Ureter (tissue), 1 donor: ENCODE measurements around the gene BAG5. TPM values are rescaled to one million over a fixed set of nuclear protein-coding genes. Genes with fewer than 3 reads are reported as not detected.

ENCODE experiments used
- DNase-seq: peaks from one replicate; pipeline ENCODE4 v3.0.0-alpha.2; 2020; ENCODE audit warnings: low spot score
- total RNA-seq: library from RNA; stranded (reverse); gene quantifications from one replicate; pipeline ENCODE4 v1.2.4, GENCODE V29; 2023
- donor health status: DM: yes; HTN: yes; CAD: no.

The BAG5 gene
- total RNA-seq, 1 donor from 2014 or later = 36.8 TPM

DNA sequence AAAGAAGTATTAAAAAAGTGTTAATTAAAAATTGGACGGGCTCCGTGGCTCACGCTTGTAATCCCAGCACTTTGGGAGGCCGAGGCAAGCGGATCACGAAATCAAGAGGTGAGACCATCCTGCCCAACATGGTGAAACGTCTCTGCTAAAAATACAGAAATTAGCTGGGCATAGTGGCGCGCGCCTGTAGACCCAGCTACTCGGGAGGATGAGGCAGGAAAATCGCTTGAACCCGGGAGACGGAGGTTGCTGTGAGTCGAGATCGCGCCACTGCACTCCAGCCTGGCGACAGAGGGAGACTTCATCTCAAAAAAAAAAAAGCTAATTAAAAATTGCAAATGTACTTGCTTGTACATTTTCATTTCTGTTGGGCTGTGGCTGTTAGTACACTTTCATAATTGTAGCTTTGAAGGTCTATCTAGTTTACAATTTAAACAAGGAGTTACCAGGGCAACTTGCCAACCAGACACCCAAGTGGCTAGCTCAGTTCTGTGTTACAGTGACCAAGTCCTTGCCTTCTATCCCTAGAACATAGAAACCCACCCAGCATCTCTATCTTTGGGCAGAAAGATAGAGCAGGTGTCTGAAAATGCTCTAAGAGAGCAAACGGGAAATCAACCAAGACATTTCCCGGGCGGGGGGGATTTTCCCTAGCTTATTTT is 1.5 kb upstream of the BAG5 start:
- no peak for DNase-seq

DNA sequence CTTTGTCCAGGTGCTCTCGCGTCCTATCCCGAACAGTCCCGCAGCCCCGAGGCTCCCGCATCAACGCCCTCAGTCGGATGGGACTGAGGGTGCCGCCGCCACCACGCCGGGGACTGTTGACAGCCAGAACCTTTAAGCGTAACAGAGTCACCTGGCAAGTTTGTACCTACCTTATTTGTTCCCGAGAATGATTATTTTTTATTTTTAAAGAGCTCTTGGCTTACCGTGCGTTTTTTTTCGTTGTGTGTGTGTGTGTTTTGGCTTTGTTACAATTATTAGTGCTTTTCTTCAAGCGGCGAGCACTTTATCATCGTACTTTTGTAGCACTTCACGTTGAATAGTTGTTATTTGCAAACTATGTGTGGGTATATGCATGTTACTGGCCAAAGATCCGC is 766 bp upstream of the BAG5 start:
- no peak for DNase-seq

DNA sequence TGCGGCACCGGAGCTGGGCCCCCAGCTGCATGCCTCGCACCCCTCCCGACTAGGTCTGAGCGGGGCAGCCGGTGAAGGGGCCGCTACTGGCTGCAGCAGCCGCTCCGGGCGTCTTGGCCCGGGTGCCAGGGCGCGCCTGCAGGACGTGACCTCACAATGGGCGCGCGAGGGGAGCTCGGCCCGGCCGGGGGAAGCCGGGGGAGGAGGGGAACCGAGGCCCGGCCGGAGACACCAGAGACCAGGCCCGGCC is 353 bp downstream of the BAG5 start:
- DNase-seq = no peak

DNA sequence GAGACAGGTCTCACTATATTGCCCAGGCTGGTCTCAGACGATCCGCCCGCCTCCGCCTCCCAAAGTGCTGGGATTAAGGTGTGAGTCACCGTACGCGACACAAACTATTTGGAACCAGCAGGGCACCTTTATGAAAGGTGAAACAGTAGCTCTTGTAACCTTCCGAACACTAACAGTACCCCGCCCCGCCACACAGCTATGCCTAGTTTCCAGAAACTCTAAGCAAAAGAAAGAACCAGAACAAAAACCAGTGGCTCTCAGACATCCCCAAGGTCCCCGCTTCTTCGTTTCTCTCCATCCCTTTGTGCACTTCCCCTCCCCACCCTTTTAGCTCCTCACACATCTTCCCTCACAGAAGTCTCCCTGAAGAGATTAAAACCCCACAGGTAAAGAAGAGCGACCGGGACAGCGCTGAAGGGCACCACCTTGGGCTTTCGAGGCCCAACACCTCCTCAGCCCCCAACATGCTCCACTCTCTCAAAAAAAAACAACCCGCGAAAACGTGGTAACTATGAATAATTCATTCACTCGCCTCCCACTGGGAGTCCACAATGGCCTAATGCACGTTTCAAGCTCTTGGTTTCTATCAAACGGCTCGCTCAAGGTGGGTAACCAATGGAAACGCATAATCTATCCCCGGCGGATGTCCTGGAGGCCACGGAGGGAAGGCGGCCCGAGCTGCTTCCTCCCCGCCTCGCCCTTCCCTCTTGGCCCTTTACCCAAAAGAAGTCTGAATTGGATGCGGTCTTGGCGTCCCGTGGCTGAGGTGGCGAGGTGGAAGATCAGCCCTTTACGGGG is 877 bp downstream of the BAG5 start:
- no peak for DNase-seq

DNA sequence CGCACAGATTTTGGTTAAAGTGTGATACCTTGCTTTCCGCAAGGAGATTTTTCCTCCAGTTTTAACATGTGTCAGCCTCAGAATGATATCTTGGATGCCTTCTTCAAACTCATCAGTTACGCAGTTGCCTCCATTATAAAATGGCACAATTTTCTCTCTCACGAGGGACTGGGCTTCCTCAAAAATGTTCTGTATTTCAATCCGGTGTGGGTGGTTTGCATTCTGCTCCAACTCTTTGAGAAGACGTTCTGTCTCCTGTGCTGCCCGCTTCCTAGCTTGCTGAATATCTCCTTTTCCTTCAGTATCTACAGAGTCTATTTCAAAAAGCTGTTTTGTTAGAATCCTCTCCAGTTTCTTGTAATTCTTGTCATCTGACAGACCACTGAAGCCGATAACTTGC is 1.8 kb downstream of the BAG5 start:
- no peak for DNase-seq

DNA sequence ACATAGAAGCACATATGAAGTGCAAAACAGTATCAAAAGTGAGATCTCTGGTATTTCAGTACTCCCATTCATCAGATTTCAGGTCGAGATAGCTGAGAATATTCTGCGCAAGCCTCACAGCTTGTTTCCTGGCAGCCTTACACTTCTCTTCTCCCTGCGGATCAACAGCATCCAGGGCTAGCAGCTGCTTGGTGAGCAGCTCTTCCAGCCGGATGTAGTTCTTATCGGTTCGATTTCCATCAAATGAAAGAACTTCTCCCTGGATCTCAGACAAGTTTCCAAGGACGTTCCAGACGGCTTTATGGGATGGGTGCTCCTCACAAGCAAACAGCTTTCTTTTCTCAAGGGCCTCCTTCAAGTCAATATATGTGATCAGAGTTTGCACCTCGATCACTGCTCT is 2.7 kb downstream of the BAG5 start:
- no peak for DNase-seq

DNA sequence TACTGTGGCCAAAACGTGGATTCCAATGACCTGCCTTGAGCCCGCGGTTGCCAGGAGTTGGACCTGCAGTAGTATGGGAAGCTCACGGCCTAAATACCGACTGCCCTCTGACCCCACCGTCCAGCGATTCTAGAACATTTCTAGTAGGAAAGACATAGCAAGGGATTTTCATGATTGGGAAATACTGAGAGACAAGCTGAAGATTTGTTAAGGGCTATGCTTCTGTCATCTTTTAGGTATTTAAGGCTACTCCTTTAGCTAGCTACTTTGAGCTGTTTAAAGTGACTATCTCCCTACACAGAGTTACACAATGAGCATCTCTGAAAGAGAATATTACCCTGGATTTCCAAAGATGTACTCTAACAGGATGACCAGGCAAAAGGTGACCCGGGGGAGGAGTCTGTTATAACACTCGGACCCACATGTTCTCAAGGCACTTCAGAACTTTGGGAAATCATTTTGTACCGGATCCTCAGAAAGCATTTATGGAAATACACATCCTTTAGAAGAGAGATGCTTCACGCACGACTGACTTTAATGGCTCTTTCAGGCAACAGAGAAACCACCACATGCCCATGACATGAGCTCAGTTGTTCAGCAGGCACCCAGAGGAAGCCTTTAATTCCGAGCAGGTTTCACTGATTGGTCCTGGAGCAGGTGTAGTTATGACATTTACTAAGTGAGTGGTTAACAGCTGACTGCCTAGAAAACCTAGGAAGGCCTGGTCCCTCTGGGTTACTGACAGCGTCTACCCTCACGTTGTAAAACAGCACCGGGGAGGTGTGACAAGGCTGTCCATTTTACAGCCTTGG is 4.2 kb downstream of the BAG5 start:
- DNase-seq = no peak

DNA sequence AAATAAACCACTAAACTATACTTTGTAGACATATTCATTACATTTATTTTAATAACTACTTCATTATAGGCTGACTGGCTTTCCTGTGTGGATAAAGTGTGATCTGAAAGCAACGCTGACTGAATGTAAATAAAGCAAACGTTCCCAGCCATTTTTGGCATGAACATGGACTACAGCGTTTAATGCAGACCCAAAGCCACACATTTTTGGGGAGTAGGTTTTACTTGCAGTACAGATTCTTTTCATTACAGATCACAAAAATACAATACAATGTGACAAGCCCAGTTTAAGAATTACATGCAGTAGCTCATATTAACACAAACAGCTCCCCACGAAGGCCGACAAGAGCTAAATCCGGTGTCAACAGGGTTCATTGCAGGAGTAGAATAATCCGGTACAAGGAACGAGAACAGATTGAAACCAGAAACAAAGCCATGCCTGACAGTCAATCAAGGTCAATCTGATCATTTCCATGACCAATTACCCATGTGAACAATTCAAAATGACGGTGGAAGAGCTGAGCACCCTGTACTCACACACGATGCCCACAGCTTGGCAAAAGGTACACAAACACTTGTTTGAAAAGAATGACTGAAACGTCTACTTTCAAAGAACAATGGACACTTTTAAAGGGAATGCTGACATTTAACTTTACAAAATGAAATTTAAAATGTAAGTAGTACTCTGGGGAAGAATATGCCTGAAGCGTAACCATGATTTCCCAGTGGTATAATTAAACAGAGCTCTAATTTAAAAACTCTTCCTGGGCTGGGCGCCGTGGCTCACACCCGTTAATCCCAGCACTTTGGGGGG is 5.3 kb downstream of the BAG5 start:
- DNase-seq = no peak

DNA sequence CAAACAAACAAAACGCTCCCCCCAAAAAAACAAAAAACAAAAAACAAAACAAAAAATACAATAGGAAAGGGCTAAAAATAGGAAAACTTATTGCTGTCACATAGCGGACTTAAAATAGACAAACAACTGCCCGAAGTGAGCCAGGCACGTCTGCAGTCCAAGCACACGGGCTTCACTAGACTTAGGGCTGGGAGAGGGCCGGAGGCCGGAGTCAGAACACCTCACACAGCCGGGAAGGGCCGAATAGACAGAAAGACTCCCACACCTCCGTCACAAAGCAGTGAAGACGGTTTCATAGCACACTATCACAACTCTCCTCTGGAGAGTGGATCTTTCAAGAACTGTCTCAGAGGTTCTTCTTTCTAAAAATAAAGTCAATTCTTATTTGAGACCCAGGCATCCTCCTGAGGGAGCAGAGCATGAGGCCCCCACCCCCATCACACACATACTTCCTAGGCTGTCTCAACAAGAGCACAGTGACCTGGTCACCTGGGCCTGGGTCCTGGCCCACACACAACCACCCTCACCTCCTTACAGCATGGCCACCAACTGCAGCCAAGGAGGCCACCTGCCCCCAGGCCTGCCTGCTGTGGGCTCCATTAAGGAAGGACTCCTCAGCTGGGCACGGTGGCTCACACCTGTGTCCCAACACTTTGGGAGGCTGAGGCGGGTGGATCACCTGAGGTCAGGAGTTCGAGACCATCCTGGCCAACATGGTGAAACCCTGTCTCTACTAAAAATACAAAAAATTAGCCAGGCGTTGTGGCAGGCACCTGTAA is 6.7 kb downstream of the BAG5 start:
- no peak for DNase-seq

DNA sequence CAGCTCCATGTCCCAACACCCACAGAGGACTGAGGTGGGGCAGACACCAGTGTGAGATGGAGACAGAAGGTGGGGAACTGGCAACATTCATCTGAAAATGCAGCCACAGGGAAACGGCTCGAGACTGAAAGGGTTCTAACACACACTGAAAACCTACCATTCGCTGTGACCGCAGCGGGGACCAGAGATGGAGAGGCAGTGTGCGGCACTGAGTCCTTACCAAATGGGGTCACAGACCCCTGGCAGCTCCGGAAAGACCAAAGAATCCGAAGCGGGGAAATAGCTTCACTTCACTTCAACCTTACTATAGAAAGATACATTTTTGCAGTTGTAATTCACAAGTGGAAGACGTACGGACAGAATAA is 9.6 kb downstream of the BAG5 start:
- DNase-seq = peak; percentile 40

DNA sequence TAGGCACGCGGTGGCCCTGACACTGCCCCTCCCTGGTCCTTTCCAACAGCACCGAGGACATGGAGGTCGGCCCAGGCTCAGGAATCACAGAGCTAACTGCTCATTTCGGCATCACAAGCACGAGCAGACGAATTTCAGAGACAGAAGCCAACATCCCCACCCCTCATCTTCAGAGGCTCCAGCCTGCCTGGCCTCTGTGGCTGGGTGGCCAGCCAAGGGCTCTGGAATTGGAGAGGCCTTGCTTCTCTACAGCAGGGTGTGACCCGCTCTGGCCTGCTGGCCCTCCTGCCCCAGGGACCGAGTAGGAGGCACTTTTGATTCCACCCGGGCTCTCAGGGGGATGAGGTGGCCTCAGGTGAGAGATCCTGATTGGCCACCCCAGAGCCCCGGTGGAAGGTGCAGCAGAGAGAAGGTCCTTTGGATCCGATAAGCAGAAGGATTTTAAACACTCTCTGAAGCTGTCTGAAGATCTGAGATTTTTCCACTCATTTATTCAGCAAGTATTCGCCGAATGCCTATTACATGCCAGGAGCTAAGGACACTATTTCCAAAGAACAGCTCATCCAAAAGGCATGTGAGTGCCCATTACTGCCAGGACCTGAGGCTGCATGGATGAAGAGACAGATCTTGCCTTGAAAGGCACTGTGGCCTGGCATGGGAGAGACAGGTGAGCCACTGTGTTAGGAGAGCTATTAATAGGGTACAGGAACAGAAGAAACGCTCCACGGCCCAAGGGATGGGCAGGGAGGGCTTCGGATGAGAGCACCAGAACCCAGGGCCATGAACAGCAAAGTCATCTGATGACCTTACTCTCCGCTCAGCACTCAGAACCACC is 10.2 kb downstream of the BAG5 start:
- DNase-seq = peak; percentile 55

DNA sequence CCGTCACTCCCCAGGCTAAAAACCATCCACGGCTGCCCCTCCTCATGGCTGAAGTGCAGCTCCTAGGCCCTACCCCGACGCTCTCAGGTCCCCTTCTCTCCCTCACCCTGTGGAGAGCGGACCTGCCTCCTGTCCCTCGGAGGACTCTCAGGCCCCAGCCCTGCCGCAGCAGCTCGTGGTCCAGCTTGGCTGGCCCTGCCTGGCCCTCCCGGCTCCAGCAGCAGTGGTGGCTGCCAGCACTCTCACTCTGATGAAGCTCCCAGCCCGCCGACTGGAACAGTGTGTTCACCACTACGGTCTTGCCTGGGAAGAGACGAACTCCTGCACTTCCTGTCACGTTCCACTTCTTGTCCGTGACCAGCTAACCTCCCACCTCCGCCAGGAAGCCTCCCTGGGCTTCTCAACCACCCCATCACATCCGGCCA is 11.1 kb downstream of the BAG5 start:
- peak; percentile 46 for DNase-seq

DNA sequence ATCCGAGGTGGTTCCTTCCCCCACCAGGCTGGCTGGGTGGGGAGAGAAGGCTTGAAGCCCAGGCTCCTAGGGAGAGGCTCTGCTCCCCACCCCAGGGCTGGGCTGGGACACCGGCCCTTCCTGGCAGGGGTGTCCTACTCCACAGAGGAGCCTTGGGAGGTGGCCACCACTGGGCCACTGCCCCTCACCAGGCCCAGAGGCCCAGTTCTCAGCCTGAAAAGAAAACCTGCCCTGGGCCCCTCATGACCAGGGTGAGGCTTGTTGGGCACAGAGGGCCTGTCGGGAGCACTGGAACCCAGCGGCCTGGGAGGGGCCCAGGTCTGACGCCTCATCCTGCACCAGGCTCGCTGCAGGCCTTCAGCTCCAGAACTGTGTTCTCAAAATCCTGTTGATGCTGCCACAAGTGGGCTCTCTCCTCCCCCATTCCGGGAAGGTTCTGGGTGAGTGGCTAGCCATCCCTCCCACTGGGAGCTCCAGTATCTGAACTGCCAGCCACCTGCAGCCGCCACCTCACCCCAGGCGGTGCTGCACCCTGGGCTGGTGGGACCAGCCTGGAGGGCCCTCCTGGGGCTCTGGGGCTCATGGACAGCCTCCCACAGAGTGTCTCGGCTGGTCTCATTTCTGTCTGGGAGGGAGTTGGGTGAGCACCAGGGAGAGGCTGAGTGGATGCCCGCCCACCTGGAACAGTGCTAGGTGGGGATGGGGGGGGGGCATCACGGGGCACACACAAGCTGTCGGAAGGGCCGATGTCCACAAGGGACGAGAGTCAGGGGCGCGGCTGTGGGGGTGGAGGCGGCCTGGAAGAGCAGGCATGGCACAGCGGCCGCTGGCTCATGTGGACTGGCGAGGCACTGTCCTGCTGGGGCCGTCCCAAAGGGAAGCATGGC is 11.8 kb downstream of the BAG5 start:
- DNase-seq = peak; percentile 44

DNA sequence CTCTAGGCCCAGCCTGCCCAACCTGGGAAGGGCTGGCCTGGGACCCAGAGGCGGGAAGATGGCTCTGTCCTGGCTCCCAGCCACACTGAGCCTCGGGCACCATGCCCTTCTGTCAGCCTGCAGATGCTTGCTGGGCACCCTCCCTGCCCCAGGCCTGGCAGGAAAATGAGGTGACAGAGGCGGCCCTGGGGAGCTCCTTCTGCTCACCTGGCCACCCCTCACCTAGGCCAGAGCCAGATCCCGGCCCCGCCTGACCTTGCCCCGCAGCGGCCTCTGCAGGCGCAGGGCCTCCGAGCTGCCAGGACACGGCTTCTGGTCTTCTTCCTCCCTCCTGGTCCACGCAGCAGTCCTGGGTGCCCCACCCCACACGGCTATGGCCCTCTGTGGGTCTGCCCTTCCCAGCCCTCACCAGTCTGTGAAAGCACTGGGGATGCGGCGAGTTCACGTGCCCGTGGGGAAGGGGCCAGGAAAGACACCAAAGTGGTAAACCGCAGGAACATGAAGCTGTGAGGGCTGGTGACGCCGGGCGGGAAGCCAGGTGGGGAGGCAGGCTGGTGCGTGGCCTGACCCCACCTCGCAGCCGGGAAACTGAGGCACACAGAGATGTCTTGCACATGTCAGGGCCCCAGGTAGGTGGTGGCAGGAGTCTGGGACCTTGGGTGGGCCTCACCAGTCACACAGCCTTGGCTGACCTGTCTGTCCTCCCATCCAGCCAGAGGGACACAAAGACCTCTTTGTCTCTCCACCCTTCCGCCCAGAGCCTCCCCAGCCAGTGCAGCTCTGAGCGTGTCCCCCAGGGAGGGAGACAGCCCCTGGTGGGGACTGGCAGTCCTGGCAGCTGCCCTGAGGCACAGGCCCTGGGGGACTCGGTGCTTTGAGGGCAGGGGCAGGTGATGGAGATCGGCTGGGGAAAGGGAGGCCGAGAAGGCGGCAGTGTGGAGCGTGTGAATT is 12.8 kb downstream of the BAG5 start:
- DNase-seq = peak; percentile 57

DNA sequence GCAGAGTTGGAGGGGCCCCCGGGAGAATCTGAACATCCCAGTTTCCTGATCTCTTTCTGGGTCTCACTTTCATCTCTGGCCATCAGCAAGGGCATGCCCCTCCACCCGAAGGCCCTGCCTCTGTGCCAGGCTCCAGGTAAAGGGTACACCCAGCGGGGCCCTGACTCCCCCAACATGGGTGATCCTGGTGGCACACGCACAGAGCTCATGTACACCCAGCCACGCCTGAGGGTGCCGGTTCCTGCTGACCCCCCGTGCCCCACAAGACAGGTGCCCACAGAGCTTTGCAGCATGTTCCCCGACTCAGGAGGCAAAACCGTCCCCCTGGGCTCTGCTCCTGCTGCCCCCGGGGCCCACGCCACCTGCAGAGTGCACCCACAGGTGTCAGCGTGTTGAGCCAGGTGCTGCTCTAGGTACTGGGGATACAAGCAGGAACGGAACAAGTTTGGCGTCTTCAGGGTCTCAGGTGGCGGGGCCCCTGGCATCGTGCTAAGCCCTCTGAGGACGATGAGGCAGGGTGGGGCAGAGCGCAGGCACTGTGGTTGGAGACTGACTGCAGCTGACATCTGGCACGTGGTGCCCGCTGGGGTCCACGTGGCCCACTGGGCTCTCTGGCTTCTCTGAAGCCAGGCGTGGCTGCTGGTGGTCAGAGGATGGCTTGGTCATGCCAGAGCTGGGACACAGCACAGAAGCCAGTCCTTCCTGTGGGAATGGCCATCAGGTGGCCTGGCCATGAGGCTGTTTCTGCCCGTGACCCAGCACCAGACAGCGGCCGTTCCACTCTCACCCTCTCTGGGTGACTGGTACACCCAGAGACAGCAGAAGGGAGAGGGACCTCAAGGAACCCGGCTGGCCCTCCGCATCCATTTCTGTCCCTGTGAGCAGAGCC is 13.8 kb downstream of the BAG5 start:
- no peak for DNase-seq

DNA sequence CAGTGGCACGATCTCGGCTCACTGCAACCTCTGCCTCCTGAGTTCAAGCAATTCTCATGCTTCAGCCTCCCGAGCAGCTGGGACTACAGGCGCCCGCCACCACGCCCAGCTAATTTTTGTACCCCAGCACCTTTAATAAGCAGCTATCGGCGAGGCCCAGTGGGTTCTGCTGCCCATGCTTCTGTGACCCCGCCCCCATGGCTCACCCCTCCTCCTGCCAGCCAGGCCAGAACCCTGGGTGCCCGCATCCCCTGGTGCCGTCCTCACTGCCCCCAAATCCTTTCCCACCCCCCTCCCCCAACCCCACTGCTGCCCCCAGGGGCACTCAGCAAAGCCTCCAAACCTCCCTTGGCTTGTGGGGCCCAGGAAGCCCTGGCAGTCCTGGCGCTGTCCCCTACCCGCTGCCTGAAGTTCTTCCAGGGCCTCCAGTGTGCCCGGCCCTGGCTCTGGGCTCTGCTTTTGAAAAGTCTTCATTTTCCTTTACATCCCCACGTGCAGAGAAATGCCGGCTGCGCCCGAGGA is 14.5 kb downstream of the BAG5 start:
- DNase-seq = no peak

DNA sequence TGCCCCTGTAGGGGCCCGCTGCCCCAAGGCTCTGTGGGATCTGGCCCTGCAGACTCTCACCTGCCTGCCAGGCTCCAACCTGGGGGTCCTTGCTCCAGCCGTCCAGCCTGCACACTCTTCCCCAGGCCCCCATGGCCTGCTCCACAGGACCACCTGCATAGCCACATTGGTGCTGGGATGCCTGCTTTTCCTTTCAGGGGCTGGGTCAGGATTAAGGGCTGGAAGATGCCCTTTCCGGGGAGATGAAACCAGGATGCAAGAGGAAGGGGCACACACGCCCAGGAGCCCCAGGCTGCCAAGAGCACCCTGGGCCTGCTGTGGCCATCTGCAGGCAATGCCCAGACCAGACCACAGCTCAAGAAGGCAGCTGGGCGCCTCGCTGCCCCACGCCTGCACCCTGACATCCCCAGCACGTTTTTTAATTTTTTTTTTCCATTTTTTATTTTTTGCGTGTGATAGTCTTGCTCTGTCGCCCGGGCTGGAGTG is 15.0 kb downstream of the BAG5 start:
- DNase-seq = no peak
